ENCODE measurements around the gene CUX1.

Gene CUX1

DNA sequence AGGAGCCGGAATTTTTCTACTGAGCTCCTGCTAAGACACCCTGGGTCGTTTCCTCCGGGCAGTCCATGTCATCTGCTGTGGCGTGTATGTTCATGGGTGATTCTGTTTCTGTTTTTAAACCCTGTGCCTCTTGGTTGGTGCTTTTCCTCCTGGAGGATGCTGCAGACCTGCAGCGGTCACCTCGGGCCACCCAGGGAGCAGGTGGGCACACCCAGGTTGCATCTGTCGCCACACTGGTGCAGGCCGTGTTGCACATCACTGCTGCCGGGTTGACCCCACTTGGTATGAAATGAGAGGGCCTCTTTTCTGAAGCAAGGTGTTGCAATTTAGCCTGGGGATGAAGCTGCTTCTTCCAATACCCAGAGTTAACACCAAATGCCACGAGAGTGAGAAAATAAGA lies 127.2 kb downstream of the CUX1 start:
- TF ChIP-seq YY1 (IDR thresholded peaks at IDR 0.05; ENCODE audit: low read depth) = no peak
- TF ChIP-seq, protein P1, sequence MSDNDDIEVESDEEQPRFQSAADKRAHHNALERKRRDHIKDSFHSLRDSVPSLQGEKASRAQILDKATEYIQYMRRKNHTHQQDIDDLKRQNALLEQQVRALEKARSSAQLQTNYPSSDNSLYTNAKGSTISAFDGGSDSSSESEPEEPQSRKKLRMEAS (IDR thresholded peaks at IDR 0.05) = peak; percentile 5; the same call in 1 of the 2 replicates
- TF ChIP-seq RAD21 (IDR thresholded peaks at IDR 0.05; ENCODE audit: low read depth) = no peak
- no peak for TF ChIP-seq FOXM1 (IDR thresholded peaks at IDR 0.05; ENCODE audit: borderline replicate concordance, low read depth)
- TF ChIP-seq, protein P2, sequence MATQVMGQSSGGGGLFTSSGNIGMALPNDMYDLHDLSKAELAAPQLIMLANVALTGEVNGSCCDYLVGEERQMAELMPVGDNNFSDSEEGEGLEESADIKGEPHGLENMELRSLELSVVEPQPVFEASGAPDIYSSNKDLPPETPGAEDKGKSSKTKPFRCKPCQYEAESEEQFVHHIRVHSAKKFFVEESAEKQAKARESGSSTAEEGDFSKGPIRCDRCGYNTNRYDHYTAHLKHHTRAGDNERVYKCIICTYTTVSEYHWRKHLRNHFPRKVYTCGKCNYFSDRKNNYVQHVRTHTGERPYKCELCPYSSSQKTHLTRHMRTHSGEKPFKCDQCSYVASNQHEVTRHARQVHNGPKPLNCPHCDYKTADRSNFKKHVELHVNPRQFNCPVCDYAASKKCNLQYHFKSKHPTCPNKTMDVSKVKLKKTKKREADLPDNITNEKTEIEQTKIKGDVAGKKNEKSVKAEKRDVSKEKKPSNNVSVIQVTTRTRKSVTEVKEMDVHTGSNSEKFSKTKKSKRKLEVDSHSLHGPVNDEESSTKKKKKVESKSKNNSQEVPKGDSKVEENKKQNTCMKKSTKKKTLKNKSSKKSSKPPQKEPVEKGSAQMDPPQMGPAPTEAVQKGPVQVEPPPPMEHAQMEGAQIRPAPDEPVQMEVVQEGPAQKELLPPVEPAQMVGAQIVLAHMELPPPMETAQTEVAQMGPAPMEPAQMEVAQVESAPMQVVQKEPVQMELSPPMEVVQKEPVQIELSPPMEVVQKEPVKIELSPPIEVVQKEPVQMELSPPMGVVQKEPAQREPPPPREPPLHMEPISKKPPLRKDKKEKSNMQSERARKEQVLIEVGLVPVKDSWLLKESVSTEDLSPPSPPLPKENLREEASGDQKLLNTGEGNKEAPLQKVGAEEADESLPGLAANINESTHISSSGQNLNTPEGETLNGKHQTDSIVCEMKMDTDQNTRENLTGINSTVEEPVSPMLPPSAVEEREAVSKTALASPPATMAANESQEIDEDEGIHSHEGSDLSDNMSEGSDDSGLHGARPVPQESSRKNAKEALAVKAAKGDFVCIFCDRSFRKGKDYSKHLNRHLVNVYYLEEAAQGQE (IDR thresholded peaks at IDR 0.05; ENCODE audit: low read depth) = no peak

DNA sequence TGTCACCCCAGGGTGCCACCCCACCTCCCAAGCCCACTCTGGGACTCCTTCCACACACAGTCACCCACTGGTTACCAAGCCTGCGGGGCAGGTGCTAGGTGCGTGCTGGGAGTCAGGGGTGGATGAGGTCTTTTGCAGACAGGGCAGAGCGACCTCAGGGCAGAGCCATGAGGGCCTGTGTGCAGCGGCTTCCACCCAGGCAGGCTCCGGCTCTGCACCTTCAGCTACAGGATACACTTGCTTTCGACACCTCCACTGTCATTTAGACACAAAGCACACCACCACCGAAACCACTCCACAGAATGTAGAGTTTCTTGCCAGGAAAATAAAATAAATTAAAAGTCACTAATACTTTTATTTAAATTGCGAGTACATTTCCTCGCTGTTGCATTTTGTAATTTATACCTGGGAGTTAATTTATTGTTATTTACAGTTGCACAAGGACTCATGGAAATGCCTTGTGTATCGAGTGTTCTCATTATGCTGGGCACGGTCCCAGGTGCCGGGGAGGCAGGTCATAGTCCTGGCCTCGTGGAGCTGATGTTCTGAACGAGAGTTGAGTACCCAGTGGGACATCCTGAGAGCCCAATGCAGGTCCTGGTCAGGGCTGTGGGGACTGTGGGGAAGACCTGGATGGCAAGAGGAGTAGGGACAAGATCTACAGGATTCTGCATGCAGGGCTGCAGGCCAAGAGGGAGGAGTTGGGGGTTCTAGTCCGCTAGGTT lies 127.8 kb downstream of the CUX1 start:
- TF ChIP-seq, protein P2 (IDR thresholded peaks at IDR 0.05; ENCODE audit: low read depth) = no peak
- TF ChIP-seq FOXM1 (IDR thresholded peaks at IDR 0.05; ENCODE audit: borderline replicate concordance, low read depth) (no peak), EGR1 (IDR thresholded peaks at IDR 0.05) (no peak), ZBTB7A (IDR thresholded peaks at IDR 0.05; ENCODE audit: low read depth) (no peak), USF1 (IDR thresholded peaks at IDR 0.05) (no peak), CEBPB (IDR thresholded peaks at IDR 0.05) (no peak), RAD21 (IDR thresholded peaks at IDR 0.05; ENCODE audit: low read depth) (no peak), TEAD4 (IDR thresholded peaks at IDR 0.05) (no peak)
- TF ChIP-seq, protein P1 (IDR thresholded peaks at IDR 0.05) = no peak

DNA sequence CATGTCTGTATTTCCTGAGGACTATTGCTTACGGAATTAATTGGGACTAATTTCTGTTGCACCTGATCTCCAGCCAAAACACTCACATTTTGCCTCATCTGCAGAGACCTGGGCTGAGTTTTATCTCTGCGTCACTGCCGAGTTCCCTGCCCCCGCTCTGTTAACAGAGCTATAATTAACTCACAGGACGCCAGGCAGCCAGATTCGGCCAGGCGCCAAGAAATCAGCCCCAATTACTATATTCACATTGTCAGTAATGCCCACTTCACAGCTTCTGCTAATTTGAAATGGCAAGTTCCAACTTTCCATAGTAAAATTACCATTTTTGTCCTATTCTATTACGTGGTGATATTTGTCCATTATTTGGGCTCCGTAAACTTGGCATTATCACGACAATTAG lies 130.5 kb downstream of the CUX1 start:
- TF ChIP-seq TEAD4 (IDR thresholded peaks at IDR 0.05) (0 out of 2 replicates have a peak, but pooled peaks have one; percentile 9), FOXM1 (IDR thresholded peaks at IDR 0.05; ENCODE audit: borderline replicate concordance, low read depth) (no peak), CREB1 (IDR thresholded peaks at IDR 0.05; ENCODE audit: low read depth) (no peak), TCF12 (IDR thresholded peaks at IDR 0.05; ENCODE audit: low read depth) (peak; percentile 42; the same call in 1 of the 2 replicates), EP300 (IDR thresholded peaks at IDR 0.05; ENCODE audit: borderline replicate concordance) (no peak), NFIC (IDR thresholded peaks at IDR 0.05) (peak; percentile 72)

- TF ChIP-seq EP300 (IDR thresholded peaks at IDR 0.05; ENCODE audit: borderline replicate concordance) (no peak), RAD21 (IDR thresholded peaks at IDR 0.05; ENCODE audit: low read depth) (no peak), TCF12 (IDR thresholded peaks at IDR 0.05; ENCODE audit: low read depth) (no peak), USF1 (IDR thresholded peaks at IDR 0.05) (no peak), YY1 (IDR thresholded peaks at IDR 0.05; ENCODE audit: low read depth) (no peak), TAF1 (IDR thresholded peaks at IDR 0.05; ENCODE audit: low read depth) (no peak), NFIC (IDR thresholded peaks at IDR 0.05) (no peak), ZBTB7A (IDR thresholded peaks at IDR 0.05; ENCODE audit: low read depth) (no peak), CEBPB (IDR thresholded peaks at IDR 0.05) (no peak), TEAD4 (IDR thresholded peaks at IDR 0.05) (no peak), CREB1 (IDR thresholded peaks at IDR 0.05; ENCODE audit: low read depth) (no peak), FOXM1 (IDR thresholded peaks at IDR 0.05; ENCODE audit: borderline replicate concordance, low read depth) (no peak), EGR1 (IDR thresholded peaks at IDR 0.05) (no peak)
- TF ChIP-seq, protein P2 (IDR thresholded peaks at IDR 0.05; ENCODE audit: low read depth) = no peak
- TF ChIP-seq, protein P1 (IDR thresholded peaks at IDR 0.05) = no peak
Measured at GRCh38 chr7:101948650-101949049, 131.2 kb downstream of the CUX1 start.
